SK-N-SH treated with all-trans-retinoic acid at 6 μM for 48 hours (cell line): ENCODE data around the gene CRAMP1.
"Not testable (repeated sequence)": the region's sequence is repeated elsewhere in the genome, so short reads cannot be mapped to it uniquely, and the experiment has no call there.

ENCODE experiments used
- ATAC-seq: fragments of 200-7000 bp; cut with Tn5 transposase; 3 replicates; pipeline ENCODE4 v1.9.1; 2020; ENCODE audit warnings: mild to moderate bottlenecking, moderate library complexity
- BACH2 ChIP-seq: fragments of 250-450 bp; sonication (Bioruptor Pico); IDR thresholded peaks from 2 replicates; pipeline ENCODE4 v1.9.0; 2021; ENCODE audit warnings: mild to moderate bottlenecking, borderline replicate concordance
- CREB5 ChIP-seq: fragments of 250-450 bp; sonication (Bioruptor Pico); IDR thresholded peaks from 2 replicates; pipeline ENCODE4 v1.5.1; 2020; ENCODE audit warnings: low read depth, mild to moderate bottlenecking, moderate library complexity
- CSDC2 ChIP-seq: fragments of 250-450 bp; sonication (Bioruptor Pico); IDR thresholded peaks from 2 replicates; pipeline ENCODE4 v1.5.0; 2020; ENCODE audit warnings: mild to moderate bottlenecking, moderate library complexity
- ESRRG ChIP-seq: fragments of 250-450 bp; sonication (Bioruptor Pico); IDR thresholded peaks from 2 replicates; pipeline ENCODE4 v1.6.1; 2021; ENCODE audit warnings: mild to moderate bottlenecking
- GLIS3 ChIP-seq: fragments of 250-450 bp; sonication (Bioruptor Pico); IDR thresholded peaks from 2 replicates; pipeline ENCODE4 v1.5.0; 2020; ENCODE audit warnings: mild to moderate bottlenecking, moderate library complexity
- ISL1 ChIP-seq: fragments of 250-450 bp; sonication (Bioruptor Pico); IDR thresholded peaks from 2 replicates; pipeline ENCODE4 v2.1.2; 2022; ENCODE audit warnings: mild to moderate bottlenecking, moderate library complexity
- OSR1 ChIP-seq: fragments of 250-450 bp; sonication (Bioruptor Pico); IDR thresholded peaks from 2 replicates; pipeline ENCODE4 v1.8.0; 2022; ENCODE audit warnings: moderate library complexity, mild to moderate bottlenecking, inconsistent platforms
- PATZ1 ChIP-seq: fragments of 250-450 bp; sonication (Bioruptor Pico); IDR thresholded peaks from 2 replicates; pipeline ENCODE4 v1.8.0; 2020; ENCODE audit warnings: mild to moderate bottlenecking, moderate library complexity, borderline replicate concordance
- PPARA ChIP-seq: fragments of 250-450 bp; sonication (Bioruptor Pico); IDR thresholded peaks from 2 replicates; pipeline ENCODE4 v1.5.0; 2020; ENCODE audit warnings: mild to moderate bottlenecking, borderline replicate concordance
- RARB ChIP-seq: fragments of 250-450 bp; sonication (Bioruptor Pico); IDR thresholded peaks from 2 replicates; pipeline ENCODE4 v1.8.0; 2021; ENCODE audit warnings: mild to moderate bottlenecking, moderate library complexity
- TCF4 ChIP-seq: fragments of 250-450 bp; sonication (Bioruptor Pico); IDR thresholded peaks from 2 replicates; pipeline ENCODE4 v1.8.0; 2021; ENCODE audit warnings: mild to moderate bottlenecking, moderate library complexity, borderline replicate concordance
- TOX ChIP-seq: fragments of 250-450 bp; sonication (Bioruptor Pico); IDR thresholded peaks from 2 replicates; pipeline ENCODE4 v1.8.0; 2021; ENCODE audit warnings: mild to moderate bottlenecking, moderate library complexity, borderline replicate concordance
- TSHZ2 ChIP-seq: fragments of 250-450 bp; sonication (Bioruptor Pico); IDR thresholded peaks from 2 replicates; pipeline ENCODE4 v1.5.0; 2020; ENCODE audit warnings: mild to moderate bottlenecking, moderate library complexity
- ZC3H10 ChIP-seq: fragments of 250-450 bp; sonication (Bioruptor Pico); IDR thresholded peaks from 2 replicates; pipeline ENCODE4 v1.5.1; 2021; ENCODE audit warnings: mild to moderate bottlenecking, moderate library complexity
- ZFP3 ChIP-seq: fragments of 250-450 bp; sonication (Bioruptor Pico); IDR thresholded peaks from 2 replicates; pipeline ENCODE4 v1.5.0; 2020; ENCODE audit warnings: mild to moderate bottlenecking, moderate library complexity
- ZFP30 ChIP-seq: fragments of 450-650 bp; formaldehyde crosslinking; IDR thresholded peaks from 2 replicates; pipeline ENCODE4 v1.5.0; 2022; ENCODE audit warnings: mild to moderate bottlenecking, moderate library complexity
- ZNF565 ChIP-seq: fragments of 450-650 bp; formaldehyde crosslinking; conservative IDR thresholded peaks from 2 replicates; pipeline ENCODE4 v1.5.0; 2020; ENCODE audit warnings: low read depth, mild to moderate bottlenecking, moderate library complexity
- ZNF70 ChIP-seq: fragments of 450-650 bp; formaldehyde crosslinking; IDR thresholded peaks from 2 replicates; pipeline ENCODE4 v1.5.0; 2020; ENCODE audit warnings: mild to moderate bottlenecking, moderate library complexity
- ZNF8 ChIP-seq: fragments of 450-650 bp; formaldehyde crosslinking; IDR thresholded peaks from 2 replicates; pipeline ENCODE4 v1.5.0; 2020; ENCODE audit warnings: mild to moderate bottlenecking, moderate library complexity
- TF ChIP-seq, protein P1 (sequence below): fragments of 250-450 bp; sonication (Bioruptor Pico); IDR thresholded peaks from 2 replicates; pipeline ENCODE4 v1.8.0; 2021; ENCODE audit warnings: low read depth, mild to moderate bottlenecking, moderate library complexity, borderline replicate concordance

CRAMP1 gene

GRCh38 chr16:1713933-1714332, 101.8 kb downstream of the CRAMP1 start:
- TF ChIP-seq ZFP3 (CRISPR knock-in tag) (no peak), ZC3H10 (CRISPR knock-in tag) (no peak), CSDC2 (CRISPR knock-in tag) (no peak), BACH2 (CRISPR knock-in tag) (no peak), PPARA (CRISPR knock-in tag) (no peak), ISL1 (CRISPR knock-in tag) (no peak), TCF4 (CRISPR knock-in tag) (no peak), RARB (CRISPR knock-in tag) (no peak), TSHZ2 (CRISPR knock-in tag) (no peak), ZNF70 (CRISPR knock-in tag) (no peak), TOX (no peak), GLIS3 (no peak)
- TF ChIP-seq, protein P1, sequence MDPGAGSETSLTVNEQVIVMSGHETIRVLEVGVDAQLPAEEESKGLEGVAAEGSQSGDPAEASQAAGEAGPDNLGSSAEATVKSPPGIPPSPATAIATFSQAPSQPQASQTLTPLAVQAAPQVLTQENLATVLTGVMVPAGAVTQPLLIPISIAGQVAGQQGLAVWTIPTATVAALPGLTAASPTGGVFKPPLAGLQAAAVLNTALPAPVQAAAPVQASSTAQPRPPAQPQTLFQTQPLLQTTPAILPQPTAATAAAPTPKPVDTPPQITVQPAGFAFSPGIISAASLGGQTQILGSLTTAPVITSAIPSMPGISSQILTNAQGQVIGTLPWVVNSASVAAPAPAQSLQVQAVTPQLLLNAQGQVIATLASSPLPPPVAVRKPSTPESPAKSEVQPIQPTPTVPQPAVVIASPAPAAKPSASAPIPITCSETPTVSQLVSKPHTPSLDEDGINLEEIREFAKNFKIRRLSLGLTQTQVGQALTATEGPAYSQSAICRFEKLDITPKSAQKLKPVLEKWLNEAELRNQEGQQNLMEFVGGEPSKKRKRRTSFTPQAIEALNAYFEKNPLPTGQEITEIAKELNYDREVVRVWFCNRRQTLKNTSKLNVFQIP (CRISPR knock-in tag) = no peak
- no peak for ATAC-seq

GRCh38 chr16:1715220-1715619, 103.1 kb downstream of the CRAMP1 start:
- ATAC-seq = no peak

DNA sequence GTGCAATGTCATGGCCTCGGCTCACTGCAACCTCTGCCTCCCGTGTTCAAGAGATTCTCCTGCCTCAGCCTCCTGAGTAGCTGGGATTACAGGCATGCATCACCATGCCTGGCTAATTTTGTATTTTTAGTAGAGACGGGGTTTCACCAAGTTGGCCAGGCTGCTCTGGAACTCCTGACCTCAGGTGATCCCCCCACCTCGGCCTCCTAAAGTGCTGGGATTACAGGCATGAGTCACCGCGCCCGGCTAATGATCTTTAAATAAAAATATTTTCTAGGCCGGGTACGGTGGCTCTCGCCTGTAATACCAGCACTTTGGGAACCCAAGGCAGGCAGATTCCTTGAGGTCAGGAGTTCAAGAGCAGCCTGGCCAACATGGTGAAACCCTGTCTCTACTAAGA, 106.1 kb downstream of the CRAMP1 start:
- ATAC-seq = not testable (repeated sequence)

More at GRCh38 chr16:1715220-1715619, 103.1 kb downstream of the CRAMP1 start:
- TF ChIP-seq ESRRG (CRISPR knock-in tag) (no peak), PPARA (CRISPR knock-in tag) (no peak), GLIS3 (no peak), ISL1 (CRISPR knock-in tag) (no peak), PATZ1 (no peak), TOX (no peak), CREB5 (CRISPR knock-in tag) (no peak), ZNF70 (CRISPR knock-in tag) (no peak), ZFP30 (CRISPR knock-in tag) (no peak), CSDC2 (CRISPR knock-in tag) (no peak), ZC3H10 (CRISPR knock-in tag) (no peak), ZNF565 (CRISPR knock-in tag) (no peak), ZNF8 (CRISPR knock-in tag) (no peak), OSR1 (CRISPR knock-in tag) (no peak)
- TF ChIP-seq, protein P1 (CRISPR knock-in tag) = no peak

DNA sequence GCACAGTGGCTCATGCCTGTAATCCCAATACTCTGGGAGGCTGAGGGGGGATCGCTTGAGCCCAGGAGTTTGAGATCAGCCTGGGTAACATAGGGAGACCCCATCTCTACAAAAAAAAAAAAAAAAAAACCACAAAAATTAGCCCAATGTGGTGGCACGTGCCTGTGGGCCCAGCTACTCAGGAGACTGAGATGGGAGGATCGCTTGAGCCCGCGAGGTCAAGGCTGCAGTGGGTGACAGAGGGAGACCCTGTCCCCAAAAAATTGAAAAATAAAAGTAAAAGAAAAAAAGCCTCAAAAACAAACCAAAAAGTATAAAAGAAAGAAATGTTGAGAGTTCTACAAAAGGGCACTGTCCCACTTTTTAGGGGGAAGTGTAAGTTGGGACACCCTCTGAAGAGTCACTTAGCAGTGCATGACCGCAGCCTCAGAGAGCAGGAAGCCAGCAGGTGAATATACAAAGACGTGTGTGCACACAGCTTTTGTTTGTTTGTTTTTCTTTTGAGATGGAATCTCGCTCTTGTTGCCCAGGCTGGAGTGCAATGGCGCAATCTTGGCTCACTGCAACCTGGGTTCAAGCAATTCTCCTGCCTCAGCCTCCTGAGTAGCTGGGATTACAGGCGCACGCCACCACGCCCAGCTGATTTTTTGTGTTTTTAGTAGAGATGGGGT, 107.5 kb downstream of the CRAMP1 start:
- ATAC-seq = not testable (repeated sequence)
